DND-41 (cell line): Measurements from ENCODE around the gene GIPC3.

Experiments
- ATAC-seq: fragments of 200-7000 bp; cut with Tn5 transposase; 3 replicates; pipeline ENCODE4 v1.9.1; 2021; ENCODE audit warnings: low read depth; ENCODE audit not compliant: insufficient read depth
- DNase-seq: peaks from one replicate; pipeline ENCODE4 v3.0.0-alpha.2; 2020
- H2AFZ ChIP-seq: 2 replicates; pipeline ENCODE4 v1.6.0; 2012; ENCODE audit warnings: low read depth, low read length
- H3K27ac ChIP-seq: 2 replicates; pipeline ENCODE4 v1.5.1; 2012; ENCODE audit warnings: low read length, inconsistent platforms
- H3K27me3 ChIP-seq: fragments of 200-600 bp; sonication (generic); 2 replicates; pipeline ENCODE4 v1.6.0; 2012; ENCODE audit warnings: low read length, mild to moderate bottlenecking, inconsistent platforms; ENCODE audit not compliant: insufficient read depth, poor library complexity
- H3K36me3 ChIP-seq: 2 replicates; pipeline ENCODE4 v1.5.1; 2012; ENCODE audit warnings: low read length, inconsistent platforms; ENCODE audit not compliant: insufficient read depth
- H3K4me1 ChIP-seq: 2 replicates; pipeline ENCODE4 v1.5.1; 2012; ENCODE audit warnings: mild to moderate bottlenecking, low read length; ENCODE audit not compliant: insufficient read depth
- H3K4me2 ChIP-seq: 2 replicates; pipeline ENCODE4 v1.6.0; 2012; ENCODE audit warnings: mild to moderate bottlenecking, moderate library complexity, low read length, inconsistent platforms; ENCODE audit not compliant: insufficient read depth
- H3K4me3 ChIP-seq, 2 experiments: fragments of 200-600 bp in 1 of 2; shearing (Covaris generic) in 1 of 2; 2 replicates each; pipeline ENCODE4 v1.5.1; 2012 to 2016; ENCODE audit warnings: inconsistent platforms in 2 of 2, low read length in 2 of 2, mild to moderate bottlenecking in 2 of 2, low read depth in 1 of 2, moderate library complexity in 1 of 2
- H3K79me2 ChIP-seq: 2 replicates; pipeline ENCODE4 v1.6.0; 2012; ENCODE audit warnings: low read length, inconsistent platforms; ENCODE audit not compliant: insufficient read depth
- H3K9ac ChIP-seq: 2 replicates; pipeline ENCODE4 v1.6.0; 2012; ENCODE audit warnings: low read depth, mild to moderate bottlenecking, inconsistent platforms, low read length, moderate library complexity
- H3K9me3 ChIP-seq: 2 replicates; pipeline ENCODE4 v1.5.1; 2012; ENCODE audit warnings: low read length, moderate library complexity, mild to moderate bottlenecking, inconsistent platforms; ENCODE audit not compliant: insufficient read depth, severe bottlenecking
- H4K20me1 ChIP-seq: 2 replicates; pipeline ENCODE4 v1.6.0; 2012; ENCODE audit warnings: low read length; ENCODE audit not compliant: insufficient read depth
- CTCF ChIP-seq: IDR thresholded peaks from 2 replicates; pipeline ENCODE4 v1.5.1; 2012; ENCODE audit warnings: borderline replicate concordance, low read length, moderate library complexity, mild to moderate bottlenecking; ENCODE audit not compliant: poor library complexity, severe bottlenecking; ENCODE audit errors: extremely low read depth
- EZH2 ChIP-seq: IDR thresholded peaks from 3 replicates; pipeline ENCODE4 v1.6.1; 2012; ENCODE audit warnings: borderline replicate concordance, low read depth, mild to moderate bottlenecking, moderate library complexity, low read length, inconsistent platforms; ENCODE audit not compliant: severe bottlenecking

Gene GIPC3

GRCh38 chr19:3556978-3557460 is 28.3 kb upstream of the GIPC3 start:
- H3K36me3 ChIP-seq: no peaks in the 10 kb centered on the region; the same call in 1 of the 2 replicates
- ATAC-seq (peak; percentile 23), DNase-seq (peak; percentile 57)
- H3K79me2 ChIP-seq: peaks cover 35% of the 10 kb centered on the region
- H3K9me3 ChIP-seq: no peaks in the 10 kb centered on the region
- no peak for TF ChIP-seq EZH2
- peak; percentile 15 for TF ChIP-seq CTCF
- peaks cover 19% of the 10 kb centered on the region for H4K20me1 ChIP-seq
- H3K4me2 ChIP-seq: peak overlapping the region; percentile 95
- H2AFZ ChIP-seq: peak overlapping the region; percentile 53; the same call in 1 of the 2 replicates
- H3K27ac ChIP-seq: peak overlapping the region; percentile 79
- H3K27me3 ChIP-seq: no peaks in the 10 kb centered on the region
- H3K4me3 ChIP-seq: peak overlapping the region; percentile 59 to 77; a peak in 3 of 4 replicates
- peak overlapping the region; percentile 74 for H3K9ac ChIP-seq
- peaks cover 50% of the 10 kb centered on the region for H3K4me1 ChIP-seq

GRCh38 chr19:3557461-3558248 is 27.6 kb upstream of the GIPC3 start, which contains the start of gene MFSD12:
MFSD12 (minus strand) TSS chr19:3557586; CDS start chr19:3557403, 183 bp downstream.
- TF ChIP-seq EZH2: no peak
- no peak for TF ChIP-seq CTCF
- Histone ChIP-seq H3K9me3 (no peaks in the 10 kb centered on the region), H3K27me3 (no peaks in the 10 kb centered on the region), H3K9ac (peak within 1 kb of the TSS; percentile 74), H2AFZ (peak within 1 kb of the TSS; percentile 98), H3K4me2 (peak within 1 kb of the TSS; percentile 95), H3K4me3 (peak within 1 kb of the TSS; percentile 64 to 77; a peak in 3 of 4 replicates), H3K79me2 (peaks cover 32% of the 10 kb centered on the region), H3K27ac (peak within 1 kb of the TSS; percentile 79), H3K4me1 (peaks cover 50% of the 10 kb centered on the region), H4K20me1 (peaks cover 19% of the 10 kb centered on the region), H3K36me3 (no peaks in the 10 kb centered on the region; the same call in 1 of the 2 replicates)
- DNase-seq (peak; percentile 94), ATAC-seq (peak; percentile 90)

GRCh38 chr19:3563709-3564524 is 21.4 kb upstream of the GIPC3 start:
- Histone ChIP-seq H3K4me1 (no peaks in the 10 kb centered on the region), H3K36me3 (no peaks in the 10 kb centered on the region), H3K9ac (no peak overlapping the region), H2AFZ (no peak overlapping the region), H3K27me3 (no peaks in the 10 kb centered on the region), H3K4me3 (no peak overlapping the region), H3K79me2 (no peaks in the 10 kb centered on the region), H3K27ac (no peak overlapping the region), H4K20me1 (no peaks in the 10 kb centered on the region), H3K9me3 (no peaks in the 10 kb centered on the region), H3K4me2 (no peak overlapping the region)
- TF ChIP-seq CTCF (no peak), EZH2 (no peak)
- no peak for ATAC-seq
- DNase-seq: no peak
